Stimulated activated CD8-positive, alpha-beta memory T cell treated with anti-CD3 and anti-CD28 coated beads, Interleukin-4, amount 100 ng/mL, for 48 hours (primary cell): ENCODE data around the gene DLGAP1.
"Not testable (repeated sequence)": the region's sequence is repeated elsewhere in the genome, so short reads cannot be mapped to it uniquely, and the experiment has no call there.

Source experiments
- DNase-seq: peaks from one replicate; pipeline ENCODE4 v3.0.0-alpha.2; 2020

The DLGAP1 gene

DNA sequence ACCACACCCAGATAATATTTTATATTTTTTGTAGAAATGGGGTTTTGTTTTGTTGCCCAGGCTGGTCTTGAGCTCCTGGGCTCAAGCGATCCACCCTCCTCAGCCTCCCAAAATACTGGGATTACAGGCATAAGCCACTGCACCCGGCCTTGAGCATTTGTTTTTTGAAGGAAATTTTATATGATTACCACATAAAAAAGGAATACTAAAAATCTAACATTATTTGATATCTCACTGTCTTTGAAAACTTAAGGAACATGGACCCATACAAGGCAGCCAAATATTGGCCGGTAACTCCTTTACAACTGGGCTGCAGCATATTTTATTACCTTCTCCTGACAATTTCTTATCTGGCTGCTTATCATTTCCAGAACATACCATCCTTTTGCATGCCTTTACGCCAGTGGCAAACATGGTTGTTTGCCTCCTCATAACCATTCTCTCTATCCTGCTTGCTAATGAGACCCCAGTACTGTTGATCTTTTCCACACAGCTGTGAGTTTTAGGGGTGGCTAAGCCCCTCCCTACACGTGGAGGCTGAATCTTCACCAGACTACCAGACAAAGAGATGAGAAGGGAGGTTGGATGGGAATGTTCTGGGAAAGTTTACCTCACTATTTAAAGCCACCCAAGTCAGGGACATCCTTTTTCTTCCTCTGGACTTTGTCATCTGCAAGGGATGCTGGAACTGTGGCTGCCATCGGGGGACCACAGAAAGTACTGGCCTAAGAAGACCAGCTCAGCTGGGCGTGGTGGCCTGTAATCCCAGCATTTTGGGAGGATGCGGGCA, 847.6 kb downstream of the DLGAP1 start:
- DNase-seq = no peak

DNA sequence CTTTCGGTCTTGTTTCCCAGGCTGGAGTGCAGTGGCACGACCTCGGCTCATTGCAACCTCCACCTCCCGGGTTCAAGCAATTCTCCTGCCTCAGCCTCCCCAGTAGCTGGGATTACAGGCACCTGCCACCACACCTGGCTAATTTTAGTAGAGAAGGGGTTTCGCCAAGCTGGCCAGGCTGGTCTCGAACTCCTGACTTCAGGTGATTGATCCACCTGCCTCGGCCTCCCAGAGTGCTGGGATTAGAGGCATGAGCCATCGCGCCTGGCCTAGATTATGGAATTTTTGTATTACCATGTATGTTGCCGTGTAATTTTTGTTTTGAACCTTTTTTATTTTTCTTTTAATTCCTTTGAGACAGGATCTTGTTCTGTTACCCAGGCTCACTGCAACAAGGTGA, 848.2 kb downstream of the DLGAP1 start:
- DNase-seq = not testable (repeated sequence)

DNA sequence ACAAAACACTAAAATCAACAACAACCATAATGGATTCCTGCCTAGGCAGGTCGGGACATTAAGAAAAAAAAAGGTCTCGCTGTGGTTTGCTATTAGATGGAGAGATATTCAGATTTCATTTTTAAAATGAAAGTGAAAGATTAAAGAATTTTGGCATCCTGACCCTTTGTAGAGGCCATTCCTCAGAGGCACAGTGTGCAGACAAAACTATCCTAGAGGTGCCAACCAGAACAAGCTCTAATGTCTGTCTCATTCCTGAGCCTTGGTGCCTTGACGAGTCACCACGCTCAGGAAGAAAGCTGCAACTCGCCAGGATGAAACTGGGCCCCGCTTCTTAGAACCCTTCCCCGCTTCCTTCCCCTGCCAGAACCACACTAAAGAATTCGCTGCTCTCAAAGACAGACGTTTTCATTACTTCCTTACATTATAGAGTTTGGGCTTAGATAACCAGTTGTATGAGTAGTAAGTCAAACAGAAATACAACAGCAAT, 849.1 kb downstream of the DLGAP1 start:
- no peak for DNase-seq

DNA sequence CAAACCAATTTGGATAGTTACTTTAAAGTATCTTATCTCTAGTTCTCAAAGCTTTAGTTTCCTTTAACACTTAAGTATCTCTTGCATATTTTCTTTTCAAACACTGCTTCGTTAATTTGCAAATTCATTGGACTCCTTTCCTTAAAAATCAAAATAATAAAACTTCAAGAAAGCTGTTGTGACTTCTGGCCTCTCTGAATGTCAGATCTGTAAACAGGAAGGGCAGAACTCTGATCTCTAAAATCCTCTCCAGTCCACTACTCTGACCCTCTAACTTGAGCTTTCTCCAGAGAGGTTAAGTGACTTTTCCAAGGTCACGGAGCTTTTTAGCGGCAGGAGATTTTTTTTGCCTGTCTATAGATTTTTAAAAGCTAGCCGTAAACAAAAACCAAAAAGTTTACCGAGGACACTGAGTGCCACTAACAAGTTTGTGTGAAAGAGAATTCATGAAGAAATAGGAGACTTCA, 849.6 kb downstream of the DLGAP1 start:
- no peak for DNase-seq

DNA sequence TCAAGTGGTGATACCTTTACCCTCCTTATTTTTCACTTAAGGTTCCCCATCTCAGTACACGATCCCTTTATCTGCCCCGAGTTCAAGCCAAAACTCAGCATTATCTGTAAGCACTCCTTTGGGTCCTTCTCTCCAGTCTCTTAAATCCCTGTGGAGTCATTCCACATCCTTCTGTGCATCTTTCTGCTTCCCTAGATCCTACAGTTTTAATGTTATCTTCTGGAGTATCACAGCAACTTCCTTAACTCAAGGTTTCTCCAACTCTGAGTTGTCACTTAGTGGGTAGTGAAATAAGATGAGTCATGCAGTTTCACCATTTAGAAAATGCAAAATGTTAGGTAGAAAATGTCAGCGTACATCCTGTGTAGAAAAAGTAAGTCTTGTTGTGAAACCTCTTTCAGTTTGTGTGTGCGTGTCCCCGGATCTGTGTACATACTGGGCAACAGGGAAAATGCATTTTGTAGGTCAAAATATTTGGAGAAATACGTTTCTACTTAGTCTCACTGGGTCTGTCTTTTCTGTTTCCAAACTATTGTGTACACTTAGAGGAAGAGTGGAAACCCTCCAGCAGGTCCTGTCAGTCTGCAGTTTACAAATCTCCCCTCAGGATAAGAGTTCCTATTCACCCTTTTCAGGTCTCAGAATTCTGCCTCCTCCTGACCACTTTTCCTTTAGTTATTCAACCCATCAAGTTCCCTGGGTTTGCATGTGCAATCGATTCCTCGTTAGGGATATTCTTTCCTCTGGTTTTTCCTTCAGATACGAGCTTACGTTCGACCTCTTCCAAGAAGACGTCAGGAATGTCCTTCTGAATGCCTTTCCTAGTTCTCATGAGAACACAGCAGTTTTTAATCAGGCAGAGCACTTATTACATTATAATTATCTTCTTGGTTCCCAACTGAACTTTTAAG, 850.4 kb downstream of the DLGAP1 start:
- DNase-seq = no peak

DNA sequence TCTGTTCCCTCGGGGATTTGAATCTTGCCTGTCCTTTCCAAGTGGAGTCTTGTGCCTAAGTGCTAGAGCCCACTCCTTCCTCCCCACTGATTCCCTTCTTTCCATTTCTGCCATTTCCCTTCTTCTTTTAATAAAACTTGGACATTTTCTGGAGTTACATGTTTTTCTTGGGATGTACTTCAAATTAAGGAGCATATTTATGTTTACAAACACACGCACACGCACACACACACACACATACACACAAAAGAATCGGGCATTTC, 850.9 kb downstream of the DLGAP1 start:
- no peak for DNase-seq

DNA sequence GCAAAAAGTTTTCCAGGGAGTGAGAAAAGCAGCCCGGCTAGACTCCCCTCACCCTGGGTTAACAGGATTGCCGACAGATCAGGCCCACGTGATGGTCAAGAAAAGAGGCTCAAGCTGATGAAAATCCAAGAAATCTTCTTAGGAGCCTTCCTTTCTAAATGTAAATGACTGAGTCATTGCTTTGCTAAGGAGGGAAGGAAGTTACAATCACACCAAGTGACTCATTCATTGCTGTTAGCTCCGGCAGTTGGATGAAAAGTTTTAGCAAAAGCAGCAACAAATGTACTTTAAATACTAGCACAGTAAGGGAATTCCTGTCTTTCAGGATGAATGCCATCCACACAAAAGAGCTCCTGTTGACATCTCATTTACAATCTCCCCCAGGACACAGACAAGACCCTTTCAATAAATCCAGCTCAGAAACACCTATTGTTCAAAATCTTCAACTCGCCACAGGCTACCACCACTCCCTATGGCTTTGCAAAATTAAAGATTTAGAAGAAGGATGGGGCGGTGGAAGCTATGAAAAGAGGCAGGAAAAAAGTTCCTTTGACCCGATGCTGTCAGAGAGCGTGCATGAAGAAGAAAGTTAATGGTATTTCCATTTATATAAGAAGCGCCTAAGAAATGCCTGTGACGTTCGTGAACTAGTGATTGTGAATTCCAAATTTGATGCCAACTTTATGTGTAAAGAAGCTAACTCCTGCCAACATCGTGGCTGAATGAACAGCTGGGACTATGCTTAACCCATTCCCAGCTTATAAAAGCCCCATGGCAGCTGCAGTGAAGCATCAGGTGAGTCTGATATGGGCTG, 851.5 kb downstream of the DLGAP1 start:
- DNase-seq = no peak

DNA sequence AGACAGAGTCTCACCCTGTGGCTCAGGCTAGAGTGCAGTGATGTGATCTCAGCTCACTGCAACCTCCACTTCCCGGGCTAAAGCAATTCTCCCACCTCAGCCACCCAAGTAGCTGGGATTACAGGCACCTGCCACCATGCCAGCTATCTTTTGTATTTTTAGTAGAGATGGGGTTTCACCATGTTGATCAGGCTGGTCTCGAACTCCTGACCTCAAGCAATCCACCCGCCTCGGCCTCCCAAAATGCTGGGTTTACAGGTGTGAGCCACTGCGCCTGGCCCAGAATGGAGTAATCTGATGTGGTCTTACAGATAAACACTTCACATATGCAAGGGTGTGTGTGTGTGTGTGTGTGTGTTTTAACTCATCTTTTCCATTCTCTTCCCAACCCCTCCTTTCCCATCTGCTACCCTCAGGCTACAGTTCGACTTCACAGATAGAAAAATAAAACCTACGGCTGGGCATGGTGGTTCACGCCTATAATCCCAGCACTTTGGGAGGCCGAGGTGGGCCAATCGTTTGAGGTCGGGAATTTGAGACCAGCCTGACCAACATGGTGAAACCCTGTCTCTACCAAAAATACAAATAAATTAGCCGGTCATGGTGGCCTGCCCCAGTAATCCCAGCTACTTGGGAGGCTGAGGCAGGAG, 853.9 kb downstream of the DLGAP1 start:
- not testable (repeated sequence) for DNase-seq

DNA sequence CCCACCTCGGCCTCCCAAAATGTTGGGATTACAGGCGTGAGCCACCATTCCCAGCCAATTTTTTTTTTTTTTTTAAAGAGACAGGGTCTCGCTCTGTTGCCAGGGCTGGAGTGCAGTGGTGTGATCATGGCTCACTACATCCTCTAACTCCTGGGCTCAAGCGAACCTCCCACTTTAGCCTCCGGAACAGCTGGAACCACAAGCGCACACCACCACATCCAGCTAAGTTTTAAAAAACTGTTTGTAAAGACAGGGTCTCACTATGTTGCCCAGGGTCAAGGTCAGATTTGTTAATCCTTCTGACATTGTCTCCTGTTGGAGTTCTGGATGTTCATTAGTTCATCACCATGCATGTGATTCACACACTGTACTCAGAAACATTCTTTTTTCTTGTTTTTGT, 855.2 kb downstream of the DLGAP1 start:
- no peak for DNase-seq

DNA sequence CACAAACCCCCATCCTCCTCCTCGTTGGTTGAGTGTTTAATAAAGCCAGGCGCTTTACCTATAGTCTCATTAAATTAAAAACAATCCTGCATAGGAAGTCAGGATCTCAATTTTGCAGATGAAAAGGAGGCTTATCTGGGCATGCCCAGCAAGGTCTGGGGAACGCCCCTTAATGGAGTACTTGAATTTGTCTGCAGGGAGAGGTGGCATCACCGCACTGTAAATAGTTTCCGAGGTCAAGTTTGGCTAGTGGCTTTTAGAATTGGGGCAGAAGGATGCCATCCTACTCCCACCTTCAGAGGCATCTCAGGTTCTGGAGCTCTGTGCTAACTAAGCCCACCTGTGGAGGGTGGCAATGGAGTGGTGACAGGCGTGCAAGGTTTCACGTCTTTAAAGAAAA, 855.9 kb downstream of the DLGAP1 start:
- DNase-seq = no peak

DNA sequence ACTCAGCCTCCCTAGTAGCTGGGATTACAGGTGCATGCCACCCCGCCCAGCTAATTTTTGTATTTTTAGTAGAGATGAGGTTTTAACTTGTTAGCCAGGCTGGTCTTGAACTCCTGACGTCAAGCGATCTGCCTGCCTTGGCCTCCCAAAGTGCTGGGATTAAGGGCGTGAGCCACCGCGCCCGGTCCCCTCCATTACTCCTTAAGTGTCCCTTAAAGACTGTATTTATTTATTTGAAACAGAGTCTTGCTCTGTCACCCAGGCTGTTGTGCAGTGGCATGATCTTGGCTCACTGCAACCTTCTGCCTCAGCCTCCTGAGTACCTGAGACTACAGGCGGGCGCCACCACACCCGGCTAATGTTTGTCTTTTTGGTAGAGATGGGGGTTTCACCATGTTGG, 856.5 kb downstream of the DLGAP1 start:
- no peak for DNase-seq

DNA sequence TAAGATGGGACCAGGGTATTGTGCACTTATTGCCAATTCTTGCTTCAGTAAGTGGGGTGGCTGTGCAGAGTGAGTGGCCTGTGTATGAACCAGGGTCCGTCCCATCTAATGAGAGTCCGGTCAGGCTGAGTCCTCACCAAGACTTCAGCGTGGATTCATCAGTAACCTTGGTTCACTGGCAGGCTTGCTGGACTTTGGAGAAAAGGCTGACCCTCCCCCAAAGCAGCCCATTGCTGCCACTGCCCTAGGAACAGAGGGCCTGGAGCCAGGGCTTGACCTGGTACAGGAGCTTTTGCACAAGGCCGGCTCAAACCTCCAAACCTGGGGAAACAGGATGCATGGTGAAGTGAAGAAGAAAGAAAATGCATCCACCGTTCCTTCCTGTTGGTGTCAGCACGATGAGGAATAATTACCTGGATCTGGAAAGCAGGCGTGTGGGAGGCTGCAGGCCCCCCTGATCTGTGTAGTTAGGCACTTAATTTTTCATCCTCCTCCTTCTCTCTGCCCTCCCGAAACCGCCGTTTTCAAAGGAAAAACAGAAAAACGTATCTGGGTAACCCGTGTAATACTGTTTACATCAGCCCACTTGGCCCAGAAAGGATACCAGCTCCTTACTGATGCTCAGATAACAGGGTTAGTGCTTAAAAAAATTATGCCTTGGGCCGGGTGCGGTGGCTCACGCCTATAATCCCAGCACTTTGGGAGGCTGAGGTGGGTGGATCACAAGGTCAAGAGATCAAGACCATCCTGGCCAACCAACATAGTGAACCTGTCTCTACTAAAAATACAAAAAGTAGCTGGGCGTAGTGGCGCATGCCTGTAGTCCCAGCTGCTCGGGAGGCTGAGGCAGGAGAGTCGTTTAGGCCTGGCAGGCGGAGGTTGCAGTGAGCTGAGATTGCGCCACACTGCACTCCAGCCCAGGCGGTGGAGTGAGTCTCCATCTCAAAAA, 857.4 kb downstream of the DLGAP1 start:
- DNase-seq = no peak

DNA sequence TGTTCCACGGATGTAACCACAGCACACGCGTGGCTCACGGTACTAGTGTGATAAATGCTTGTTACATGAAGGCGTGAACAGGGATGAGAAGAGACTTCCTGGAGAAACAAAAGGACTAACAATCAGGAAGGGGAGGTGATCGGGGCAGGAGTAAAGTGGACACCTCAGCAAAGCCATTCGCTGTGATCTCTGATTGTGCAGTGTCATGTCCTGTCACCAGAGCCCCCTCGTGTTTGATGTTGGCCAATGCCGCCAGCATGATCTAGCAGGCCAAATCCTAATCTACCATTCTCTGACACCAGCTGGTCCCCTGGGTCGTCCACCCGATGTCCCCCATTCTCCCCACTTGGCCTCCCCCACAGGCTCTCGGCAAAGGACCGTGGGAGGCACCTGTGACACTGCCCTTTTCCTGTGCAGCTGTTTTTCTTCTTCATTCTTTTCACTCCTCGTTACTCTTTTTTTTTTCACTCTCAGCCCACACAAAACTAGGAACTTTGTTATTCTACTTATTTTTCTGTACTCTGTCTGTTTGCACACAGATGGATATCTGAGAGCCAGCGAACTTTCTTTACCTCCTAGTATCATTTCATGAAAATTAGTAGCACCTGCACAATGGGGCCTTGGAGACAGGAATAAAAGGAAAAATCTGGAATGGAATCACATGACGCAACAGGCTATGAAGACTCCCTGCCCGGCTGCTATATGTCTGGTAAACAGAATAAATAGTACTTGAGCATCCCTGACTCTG, 858.3 kb downstream of the DLGAP1 start:
- DNase-seq = peak; percentile 60

DNA sequence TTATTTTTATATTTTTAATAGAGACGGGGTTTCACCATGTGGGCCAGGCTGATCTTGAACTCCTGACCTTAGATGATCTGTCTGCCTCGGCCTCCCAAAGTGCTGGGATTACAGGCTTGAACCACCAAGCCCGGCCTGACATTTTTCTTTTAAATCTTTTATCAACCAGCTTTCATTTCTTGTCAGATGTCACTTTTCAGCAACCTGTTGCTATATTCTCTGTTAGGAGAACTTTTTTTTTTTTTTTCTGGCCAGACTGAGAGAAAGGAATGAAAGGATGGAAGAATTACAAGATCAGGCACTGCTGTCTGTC, 858.8 kb downstream of the DLGAP1 start:
- no peak for DNase-seq

DNA sequence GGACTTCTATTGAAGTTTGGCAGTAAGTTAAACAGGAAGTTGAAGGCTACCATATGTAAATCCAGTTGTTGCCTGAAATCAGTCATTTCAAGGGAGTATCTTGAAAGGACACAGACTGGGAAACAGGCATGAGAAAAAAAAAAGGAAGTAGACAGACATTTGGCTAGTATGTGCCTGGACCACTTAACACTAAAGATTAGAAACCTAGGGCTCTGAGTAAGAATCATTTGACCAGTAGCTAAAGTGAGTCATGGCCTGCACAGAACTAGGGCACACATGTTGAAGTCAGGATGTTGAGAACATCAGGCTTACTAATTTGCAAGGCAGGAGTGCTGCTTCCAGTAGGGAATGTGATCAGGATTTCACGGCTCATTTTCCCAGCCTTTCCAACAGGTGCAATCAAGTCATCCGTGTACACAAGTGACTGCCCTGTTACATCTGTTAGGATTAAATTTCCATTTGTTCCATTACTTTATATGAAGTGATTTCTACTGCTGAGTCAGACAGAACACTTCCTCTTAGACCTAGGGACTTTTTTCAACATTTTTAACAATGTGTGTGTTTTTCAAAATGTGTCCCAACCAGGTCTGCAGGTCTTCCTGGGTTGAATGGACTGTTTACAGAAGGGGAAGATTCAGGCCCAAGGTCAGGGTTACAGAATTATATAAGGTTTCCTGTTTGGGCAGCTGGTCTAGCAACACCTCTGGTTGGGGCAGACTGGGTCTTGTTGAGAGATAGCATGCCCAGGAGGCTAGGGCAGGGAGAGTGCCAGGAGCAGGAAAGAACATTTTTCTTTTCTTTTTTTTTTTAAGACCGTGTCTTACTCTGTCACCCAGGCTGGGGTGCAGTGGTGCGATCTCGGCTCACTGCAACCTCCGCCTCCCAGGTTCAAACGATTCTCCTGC, 859.5 kb downstream of the DLGAP1 start:
- no peak for DNase-seq

DNA sequence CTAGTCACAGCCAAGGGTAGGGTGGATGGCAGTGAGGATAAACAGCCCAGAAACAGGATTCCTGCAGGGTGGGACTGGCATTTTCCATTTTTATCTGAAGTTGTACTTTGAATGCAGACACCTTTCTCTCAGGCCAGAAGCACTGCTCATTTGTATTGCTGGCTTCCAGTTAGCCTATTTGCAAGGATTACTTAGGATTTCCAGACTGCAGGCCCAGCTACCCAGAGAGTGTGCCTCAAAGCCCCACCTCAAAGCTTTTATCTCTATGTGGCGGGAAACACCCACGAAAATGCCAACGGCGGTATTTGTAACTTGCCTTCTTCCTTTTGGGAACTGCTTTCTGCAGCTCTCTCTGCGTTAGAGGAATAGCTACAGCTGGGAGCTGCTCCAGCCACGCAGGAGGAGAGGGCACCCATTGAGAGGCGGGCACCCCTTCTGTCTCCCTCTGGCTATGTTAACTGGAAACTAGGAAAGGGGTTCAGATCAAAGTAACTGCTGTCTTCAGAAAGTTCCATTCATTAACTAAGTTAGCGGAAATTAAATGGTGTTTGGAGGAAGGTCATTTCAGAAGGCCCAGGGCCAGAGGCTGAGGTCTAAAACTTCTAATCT, 860.2 kb downstream of the DLGAP1 start:
- DNase-seq = peak; percentile 57

DNA sequence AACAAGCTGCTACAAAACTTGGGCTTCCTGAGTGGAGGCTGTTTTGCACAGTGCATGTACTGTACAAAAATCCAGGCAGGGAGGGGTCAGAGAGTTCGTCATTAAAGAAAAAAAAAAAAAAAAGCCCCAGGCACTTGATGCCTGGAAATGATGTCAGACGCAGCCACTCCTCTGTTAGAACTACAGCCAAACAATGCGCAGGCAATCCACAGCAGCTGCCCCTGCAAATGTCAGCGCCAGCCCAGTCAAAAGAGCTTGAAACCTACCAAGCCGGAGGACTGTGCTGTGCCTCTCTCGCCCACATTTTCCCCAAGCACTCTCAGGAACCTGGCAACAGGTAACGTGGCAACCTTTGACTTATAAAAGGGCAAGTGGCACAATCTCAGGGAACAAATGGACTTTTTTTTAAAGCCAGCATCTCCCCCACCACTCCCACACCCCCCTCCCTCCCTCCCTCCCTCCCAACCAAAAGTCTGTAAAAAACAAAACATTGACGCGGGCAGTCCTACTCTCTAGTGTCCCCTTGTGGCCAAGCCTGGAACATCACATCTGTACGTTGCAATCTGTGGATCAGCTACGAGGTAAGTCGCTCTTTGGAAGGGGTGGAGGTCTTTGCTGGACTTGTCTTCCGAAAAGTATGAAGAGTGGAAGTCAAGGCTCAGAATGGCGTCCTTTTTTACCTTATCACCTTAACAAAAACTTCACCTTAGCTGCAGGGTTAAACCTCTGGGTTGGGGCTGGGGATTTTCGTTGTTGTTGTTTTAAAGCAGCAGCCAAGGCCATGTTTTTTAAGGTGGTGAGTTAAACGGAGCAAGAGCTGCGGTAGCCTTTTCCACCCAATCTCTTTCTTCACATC, 861.0 kb downstream of the DLGAP1 start:
- DNase-seq = peak; percentile 92

DNA sequence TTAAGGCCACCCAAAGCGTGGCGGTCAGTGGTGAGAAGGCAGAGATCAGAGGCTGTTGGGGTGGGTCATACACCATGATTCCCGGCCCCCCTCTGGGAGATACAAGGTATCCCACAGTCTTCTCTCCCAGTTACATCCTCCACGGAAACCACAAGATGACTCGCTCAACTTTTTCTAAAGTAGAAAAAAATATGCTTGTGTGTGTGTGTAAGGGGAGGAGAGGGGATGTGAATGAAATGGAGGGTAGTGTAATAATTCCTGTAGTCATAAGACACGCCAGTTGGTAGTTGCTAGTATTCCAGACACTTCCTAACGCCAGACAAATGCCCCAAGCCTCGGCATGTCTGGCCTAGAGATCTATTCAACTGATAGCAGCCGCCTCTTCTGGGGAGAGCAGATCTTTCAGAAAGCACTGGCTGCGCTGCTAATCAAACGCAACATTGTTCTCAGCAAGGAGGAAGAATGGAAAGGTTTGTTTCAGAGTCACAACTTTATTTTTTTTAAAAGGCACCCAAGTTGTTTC, 861.7 kb downstream of the DLGAP1 start:
- DNase-seq = no peak
